GOT3 (cell line): ENCODE measurements around the gene IL22RA2.
"Not testable (repeated sequence)": the region's sequence is repeated elsewhere in the genome, so short reads cannot be mapped to it uniquely, and the experiment has no call there.

Experiments used
- DNase-seq: peaks from one replicate; lab custom pipeline; 2025; ENCODE audit warnings: mixed read lengths; lab: John Stamatoyannopoulos, UW

The IL22RA2 gene

DNA sequence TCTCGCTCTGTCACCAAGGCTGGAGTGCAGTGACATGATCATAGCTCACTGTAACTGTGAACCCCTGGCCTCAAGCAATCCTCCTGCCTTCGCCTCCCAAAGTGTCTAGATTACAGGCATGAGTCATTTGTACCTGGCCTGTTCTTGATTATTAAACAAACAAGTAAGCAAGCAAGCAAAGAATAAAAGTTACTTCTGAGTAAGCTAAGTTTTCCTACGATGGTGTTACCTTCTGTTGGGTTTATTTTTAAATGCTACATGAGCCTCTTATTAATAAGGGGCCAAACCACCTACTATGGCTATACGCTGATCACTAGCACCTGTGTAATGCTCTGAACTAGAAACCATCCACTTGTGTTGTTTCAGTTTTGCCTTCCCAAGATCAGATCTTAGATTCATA lies 50.8 kb downstream of the IL22RA2 start:
- DNase-seq, result no peak

DNA sequence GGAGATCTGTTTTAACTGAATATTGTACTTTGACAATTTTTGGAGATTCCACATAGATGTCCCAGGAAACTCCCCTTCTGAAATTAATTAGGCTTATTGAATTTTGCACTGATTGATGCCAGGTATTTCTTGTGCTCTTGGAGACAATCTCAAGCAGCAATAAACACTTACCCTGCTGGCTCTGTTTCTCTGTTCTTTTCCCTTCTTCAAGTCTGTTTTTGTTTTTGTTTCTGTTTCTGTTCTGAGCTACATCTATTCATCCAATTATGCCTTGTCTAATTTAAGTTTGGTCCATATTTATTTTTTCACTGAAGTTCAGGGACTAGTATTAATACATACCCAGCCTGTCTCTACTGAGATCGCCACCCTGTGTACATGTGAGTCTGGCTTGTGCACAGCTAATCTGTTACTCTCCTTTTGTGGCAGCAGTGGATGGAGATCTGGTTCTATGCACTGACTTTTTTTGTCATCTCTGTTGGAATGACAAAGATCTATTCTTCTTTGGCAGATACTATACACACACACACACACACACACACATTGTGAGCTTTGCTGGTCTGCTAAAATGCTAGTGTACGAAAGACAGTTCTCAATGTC lies 51.9 kb downstream of the IL22RA2 start:
- no peak for DNase-seq

DNA sequence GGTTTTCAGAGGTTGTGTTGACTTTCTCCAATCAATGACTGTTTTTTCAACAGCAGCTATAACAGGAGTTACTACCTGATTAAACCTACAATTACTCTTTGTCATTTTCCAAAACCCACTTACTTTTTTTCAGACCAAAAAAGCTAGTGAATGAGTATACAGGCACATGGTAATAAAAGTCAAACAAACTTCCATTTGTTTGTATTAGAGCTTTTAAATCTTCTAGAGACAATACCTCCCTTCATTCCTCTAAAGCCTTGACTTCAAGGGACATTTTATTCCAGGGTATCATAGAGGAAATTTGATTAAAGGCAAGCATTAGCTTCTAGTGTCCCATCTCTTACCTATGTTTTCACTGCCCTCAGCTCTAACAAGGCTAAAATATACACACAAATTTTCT lies 52.7 kb downstream of the IL22RA2 start:
- DNase-seq, result no peak

DNA sequence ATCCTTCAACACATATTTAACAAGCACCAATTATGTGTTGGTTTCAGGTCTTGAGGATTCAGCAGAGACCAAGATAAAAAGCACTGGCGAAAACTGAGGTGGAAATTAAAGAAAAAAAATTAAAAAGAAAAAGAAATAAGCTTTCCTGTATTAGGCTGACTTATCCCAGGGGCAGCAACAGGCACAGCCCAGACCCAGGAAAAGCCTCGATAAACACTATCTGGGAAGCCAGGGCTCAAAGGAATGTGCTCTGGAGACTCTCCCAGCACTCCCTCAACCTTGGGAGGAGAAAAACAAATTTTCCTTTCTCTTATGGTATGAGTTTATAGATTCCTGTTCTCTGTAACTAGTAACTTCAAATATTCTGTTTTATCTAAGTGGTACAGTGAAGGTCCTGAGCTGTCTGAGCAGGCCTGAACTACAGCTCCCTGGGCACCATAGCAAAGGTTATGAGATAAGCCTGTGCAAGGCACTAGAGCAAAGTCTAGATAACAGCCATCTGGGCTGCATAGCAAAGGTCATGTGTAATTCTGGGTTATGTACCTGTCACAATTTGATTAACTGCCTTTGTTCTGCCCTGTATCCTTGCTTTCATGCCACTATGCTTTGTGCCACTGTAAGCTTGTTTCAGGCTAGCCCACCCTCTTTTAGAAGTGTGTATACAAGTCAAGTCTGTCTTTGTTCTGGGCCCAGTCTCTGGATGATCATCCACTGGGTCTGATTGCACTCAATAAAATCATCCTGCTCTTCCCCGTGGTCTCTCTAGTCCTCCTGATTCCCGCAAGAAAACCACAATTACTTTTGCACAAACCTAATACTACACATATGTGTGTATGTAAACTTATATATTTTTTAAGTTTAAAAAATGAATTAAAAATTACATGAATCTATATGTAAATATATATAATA lies 54.0 kb downstream of the IL22RA2 start:
- no peak for DNase-seq

DNA sequence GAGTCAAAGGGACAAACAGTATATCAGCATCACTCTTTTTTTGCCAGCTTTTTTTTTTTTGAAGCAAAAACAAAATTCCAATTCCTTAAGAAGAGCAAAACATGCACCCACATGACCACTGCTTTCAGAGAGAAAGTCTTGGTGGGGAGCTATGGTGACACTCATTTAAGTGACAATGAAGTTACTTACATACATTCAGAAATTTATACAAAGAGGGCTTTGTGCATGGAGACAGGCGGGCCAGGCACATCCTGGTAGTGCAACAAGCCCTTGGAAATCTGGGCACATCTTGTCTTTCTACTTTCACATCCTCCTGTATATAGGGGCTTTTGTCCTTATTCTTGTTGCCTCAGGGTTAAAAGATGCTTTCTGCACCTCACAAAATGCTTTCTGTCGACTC lies 55.9 kb downstream of the IL22RA2 start:
- DNase-seq, result no peak

DNA sequence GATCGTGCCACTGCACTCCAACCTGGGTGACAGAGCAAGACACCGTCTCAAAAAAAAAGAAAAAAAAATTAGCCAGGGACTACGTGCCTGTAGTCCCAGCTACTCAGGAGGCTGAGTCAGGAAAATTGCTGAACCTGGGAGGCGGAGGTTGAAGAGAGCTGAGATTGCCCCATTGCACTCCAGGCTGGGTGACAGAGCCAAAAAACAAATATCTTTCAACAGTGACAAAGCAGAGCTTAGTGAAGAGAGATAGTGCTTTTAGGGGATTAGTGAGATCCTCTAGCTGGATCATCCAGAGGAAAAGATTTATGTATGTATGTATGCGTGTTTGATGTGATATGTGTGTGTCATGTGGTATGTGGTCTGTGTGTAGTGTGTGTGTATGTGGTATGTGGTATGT lies 56.6 kb downstream of the IL22RA2 start:
- no peak for DNase-seq

DNA sequence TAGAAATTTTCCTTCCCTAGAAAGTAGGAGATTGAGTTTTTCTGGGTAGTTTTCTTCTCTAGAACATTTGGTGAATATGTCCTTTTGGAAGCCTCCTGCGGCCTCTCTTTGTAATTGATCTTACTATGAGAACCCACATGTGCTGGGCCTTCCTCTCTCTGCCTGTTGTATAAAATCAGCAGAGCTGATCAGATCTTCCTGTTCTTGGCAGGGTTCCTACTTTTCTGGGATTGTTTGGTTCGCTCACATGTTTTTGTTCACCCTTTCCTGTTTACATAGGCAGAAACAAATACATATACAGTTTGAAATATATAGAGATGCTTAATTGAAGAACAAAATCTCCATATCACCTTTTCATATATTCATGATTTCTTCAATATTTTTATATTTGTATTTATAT lies 57.8 kb downstream of the IL22RA2 start:
- DNase-seq, result no peak

DNA sequence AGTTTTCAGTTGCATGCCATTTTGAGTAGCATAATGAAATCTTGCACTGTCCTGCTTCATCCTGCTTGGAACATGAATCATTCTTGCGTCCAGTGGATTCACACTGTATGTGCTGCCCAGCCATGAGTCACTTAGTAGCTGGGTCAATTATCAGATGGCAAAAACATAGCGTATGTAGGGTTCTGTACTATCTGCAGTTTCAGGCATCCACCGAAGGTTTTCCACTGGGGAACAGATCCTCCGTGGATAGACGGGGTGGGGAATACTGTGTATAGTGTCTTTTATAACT lies 61.4 kb downstream of the IL22RA2 start:
- no peak for DNase-seq

DNA sequence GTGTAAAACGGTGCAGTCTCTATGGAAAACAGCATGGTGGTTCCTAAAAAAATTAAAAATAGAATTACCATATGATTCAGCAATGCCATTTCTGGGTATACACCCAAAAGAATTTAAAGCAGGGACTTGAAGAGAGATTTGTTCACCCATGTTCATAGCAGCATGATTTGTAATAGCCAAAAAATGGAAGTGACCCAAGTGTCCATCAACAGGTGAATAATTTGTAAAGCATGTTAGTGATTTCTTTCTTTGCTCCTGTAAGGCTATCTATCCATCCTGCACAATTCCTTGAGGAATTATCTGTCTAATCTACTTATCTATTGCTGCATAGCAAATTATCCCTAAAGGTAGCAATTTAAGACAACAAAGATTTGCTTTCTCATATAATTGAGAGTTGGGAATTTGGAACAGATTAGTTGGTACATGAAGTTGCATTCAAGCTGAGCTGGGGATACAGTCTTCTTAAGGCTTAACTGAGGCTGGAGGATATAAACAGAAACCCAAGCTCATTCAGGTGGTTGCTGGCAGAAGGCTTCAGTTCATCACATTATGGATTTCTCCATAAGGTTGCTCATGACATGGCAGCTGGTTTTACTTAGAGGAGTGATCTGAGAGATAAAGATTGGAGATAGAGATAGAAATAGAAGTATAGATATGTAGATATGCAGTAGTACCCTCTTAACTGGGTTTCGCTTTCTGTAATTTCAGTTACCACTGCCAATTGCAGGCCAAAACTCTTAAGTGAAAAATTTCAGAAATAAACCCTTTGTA lies 62.0 kb downstream of the IL22RA2 start:
- DNase-seq, result no peak

DNA sequence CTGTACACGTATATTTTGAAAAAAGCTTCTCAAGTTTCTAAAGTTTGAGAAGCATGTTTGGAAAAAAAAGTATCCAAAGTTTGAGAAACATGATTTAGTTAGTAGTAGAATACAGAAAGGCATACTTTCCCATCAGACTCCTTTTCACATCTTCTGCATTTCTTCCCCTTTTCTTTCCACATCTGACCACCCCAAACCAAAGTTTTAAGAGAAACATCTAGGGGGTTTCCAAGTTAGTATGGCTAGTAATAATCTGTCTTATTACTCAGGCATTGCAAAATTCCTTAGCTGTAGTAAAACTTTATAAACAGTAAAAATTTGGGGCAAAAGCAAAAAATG lies 65.7 kb downstream of the IL22RA2 start:
- DNase-seq, result no peak

DNA sequence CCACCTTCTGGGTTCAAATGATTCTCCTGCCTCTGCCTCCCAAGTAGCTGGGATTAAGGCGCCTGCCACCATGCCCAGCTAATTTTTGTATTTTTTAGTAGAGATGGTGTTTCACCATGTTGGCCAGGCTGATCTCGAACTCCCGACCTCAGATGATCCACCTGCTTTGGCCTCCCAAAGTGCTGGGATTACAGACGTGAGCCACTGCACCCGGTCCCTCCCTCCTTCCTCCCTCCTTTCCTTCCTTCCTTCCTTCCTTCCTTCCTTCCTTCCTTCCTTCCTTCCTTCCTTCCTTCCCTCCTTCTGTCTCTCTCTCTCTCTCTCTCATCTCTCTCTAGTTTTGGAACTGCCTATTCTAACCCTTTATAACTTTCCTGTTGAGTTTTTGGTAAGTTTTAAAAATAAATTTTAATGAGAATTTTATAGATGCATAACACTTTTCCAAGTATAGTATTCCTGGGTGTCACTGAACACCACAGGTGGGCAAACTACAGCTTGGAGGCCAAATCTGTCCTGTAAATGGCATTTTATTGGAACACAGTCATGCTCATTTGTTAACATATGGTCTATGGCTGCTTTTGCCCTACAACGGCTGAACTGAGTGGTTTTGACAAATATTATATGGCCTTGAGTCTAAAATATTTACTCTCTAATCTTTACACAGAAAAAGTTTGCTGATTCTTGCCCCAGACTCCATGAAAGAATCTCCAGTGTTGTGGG lies 66.2 kb downstream of the IL22RA2 start:
- not testable (repeated sequence) for DNase-seq

DNA sequence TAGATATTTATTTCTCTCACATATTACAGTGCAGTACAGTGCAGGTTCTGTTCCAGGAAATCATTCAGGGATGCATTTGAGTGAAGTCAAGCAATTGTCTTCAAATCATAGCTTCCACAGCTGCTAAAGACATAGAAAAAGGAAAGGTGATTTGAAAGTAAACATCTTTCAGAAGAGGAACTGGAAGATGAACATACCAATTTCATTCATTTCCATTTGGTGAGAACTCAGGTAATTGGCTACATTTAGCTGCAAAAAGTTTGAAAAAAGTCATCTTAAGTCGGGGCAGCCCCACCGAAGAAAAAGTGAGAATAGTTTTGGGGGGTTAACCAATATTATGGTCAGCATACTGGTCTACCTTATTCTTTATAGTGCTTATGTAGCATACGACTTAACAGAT lies 67.3 kb downstream of the IL22RA2 start:
- no peak for DNase-seq

DNA sequence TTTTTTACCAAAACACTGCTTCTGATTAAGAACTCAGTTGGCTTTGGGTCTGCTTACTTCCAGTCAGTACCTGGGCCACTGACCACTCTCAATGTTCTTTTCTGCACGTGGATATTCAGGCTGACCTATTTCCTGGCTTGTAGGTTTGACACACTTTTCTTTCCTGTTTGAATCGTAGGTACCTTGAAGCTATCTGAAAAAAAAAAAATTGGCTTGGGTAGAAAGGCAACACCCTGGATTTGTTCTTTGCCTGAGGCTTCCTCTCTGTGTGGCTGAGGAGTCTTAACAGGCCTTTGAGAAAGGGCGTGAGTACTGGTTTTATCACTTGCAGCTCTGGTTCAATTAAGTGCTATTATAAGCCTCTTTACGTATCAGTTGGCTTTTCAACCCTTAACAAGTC lies 68.1 kb downstream of the IL22RA2 start:
- DNase-seq, result no peak

DNA sequence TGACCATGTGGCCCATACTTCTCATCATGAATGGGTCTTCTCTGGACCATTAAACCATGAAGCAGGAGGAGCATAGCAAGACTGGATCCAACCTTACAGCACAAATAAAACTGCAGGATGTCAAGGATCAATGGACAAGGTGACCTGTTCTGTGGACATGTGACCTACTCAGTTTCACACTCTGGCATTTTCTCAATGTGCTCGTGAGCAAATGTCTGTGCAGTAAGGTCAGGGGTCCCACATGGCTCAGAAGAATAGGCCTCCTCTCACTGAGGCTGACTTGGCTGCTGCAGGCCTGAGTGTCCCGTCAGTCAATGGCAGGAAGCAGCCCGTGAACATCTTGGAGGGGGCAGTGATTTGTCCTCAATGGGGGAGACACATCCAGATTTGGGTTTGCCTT lies 68.5 kb downstream of the IL22RA2 start:
- no peak for DNase-seq

DNA sequence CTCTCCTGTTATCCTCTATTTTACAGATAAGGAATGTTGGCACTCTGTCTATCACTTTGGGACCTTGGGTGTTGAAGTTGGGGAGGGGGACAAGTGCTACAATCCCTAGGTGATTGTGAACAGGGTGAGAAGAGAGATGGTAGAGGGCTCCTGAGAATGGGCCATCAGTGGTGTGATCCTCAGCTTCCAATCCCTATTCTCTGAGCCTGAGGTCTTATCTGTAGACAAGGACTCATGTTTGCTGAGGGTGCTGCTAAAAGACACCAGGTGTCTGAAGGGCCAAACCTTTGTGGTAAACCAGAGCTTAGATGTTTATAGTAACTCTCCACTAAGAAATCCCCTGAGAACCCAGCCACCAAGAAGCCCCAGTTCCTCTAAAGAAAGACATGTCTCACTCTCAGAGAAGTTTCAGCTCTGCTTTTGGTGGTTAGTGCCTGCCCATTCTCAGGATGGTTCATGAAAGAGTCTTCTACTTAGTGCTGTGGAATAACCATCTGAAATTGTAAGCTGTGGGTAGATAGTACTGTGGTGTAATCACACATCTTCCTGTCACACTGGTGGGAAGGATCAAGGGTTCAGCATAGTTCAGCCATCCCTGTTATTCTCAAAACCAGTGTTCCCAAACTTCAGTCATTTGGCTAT lies 70.5 kb downstream of the IL22RA2 start:
- DNase-seq, result no peak

DNA sequence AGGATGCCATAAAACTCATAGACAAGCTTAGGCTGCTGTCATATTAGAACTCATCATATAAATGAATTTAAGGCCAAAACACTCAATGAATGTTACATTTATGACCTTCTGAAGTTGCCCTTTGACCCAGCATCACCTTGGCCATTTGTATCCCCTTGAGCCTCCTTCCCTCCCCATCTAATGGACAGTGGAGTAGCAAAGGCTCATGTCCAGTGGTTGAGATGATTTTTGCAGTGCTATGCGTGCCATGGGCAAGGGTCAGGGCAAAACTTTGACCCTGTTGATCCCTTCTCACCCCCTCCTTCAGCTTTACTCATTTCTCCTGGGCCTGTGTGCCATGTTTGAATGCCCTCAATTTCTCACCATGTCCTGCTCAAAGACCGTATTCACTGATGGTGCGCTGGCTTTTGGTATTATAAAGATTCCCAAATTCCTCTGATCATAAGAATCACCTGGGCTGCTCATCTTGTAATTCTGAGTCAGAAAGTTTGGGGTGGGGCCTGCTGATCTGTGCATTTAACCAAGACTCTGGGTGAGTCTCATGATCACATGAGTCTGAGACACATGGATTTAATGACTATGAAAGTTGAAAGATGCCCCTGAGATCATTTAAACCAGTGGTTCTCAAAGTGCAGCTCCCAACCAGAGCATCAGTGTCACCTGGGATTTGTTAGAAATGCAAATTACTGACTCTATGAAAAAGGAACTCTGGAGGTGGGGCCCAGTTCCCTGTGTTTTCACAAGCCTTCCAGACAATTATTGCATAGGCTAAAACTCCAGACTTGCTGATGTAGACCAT lies 71.2 kb downstream of the IL22RA2 start:
- no peak for DNase-seq

DNA sequence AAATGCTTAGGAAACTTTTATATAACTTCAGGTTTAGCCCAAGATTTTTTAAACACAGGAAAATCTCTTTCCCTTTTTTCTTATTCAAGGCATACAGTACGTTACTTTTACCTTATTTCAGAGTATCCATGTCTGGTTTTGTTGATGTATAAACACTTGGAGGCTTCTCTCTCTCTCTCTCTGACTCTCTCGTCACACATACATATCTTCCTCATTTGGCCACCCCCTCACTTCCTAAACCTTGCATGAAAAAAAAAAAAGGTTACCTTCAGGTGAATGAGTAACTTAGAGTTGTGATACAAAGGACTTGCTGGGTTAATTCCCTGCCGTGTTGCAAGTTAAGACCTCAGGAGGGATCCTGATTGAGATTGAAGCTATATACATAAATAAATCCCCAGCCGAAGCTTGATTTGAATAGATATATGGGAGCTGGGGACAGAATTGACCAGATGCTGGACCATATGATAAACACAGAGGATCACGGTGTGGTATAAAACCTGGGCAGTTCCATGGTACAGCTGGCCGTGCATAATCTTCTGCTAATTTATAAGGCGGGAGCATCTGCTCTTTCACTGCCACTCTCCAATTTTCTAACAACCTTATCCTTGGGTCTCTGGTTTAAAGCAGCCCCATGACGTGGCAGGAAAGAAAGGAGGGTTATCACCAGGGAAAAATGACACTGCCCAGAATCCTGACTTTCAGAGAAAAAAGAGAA lies 73.6 kb downstream of the IL22RA2 start:
- no peak for DNase-seq

DNA sequence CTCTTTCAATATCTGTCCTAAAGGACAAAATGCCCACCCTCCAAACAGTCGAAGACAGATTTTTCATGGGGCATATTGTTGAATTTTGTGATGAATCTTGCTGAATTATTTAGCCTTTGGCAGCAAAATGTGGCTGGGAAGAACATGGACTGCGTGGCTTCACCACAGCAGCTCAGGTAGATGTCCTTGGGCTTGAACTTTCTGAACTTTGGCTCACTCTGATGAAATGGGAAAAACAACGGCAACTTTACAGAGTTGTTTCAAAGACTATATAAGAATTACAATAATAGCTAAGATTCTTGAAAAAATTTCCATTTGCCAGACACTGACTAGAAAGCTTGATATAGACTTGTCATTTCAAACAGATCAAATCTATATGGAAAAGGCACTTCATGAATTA lies 75.9 kb downstream of the IL22RA2 start:
- no peak for DNase-seq

DNA sequence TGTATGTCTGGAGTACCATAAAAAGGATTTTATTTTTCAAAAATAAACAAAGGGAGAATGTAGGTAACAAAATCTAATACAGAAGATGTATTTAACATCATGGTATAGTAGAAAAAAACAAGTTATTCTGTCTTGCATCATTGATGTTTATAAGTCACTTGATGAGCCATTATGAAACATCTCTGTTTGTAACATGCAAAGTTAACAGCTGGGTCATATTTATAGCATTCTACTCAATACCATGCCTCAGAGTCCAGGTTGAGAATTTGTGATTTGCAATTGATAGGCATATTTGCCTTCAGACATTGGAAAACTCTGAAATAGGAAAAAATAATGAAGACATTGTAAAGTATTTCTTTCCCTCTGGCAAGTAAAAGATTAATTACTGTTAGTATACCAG lies 76.4 kb downstream of the IL22RA2 start:
- no peak for DNase-seq

DNA sequence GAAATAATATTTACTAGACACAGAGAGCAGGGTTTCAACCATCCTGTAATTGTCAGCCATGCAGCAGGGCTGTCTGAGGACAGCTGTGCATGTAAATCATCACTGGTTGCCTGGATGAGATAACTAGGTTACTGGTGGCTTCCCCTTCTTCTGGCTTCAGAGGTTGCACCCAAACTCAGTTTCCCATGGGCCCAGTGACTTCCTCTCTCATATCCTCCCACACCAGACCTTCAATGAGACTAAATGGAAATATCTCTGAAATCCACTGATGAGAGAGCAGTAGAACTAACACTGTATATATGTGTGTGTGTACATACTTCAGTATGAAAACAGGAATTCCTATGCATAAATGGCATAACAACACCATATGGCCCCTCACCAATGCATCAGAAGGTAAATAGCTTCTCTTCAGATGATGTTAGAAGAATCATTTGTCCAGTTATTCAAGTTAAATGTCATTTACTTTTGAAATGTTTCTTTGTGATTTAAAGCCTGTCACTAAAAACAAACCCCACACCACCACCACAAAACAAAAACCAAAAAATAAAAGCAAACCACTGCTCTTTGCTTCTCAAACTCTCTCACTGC lies 77.7 kb downstream of the IL22RA2 start:
- DNase-seq, result no peak
